ENCODE measurements around the gene DTWD2.

Gene DTWD2

DNA sequence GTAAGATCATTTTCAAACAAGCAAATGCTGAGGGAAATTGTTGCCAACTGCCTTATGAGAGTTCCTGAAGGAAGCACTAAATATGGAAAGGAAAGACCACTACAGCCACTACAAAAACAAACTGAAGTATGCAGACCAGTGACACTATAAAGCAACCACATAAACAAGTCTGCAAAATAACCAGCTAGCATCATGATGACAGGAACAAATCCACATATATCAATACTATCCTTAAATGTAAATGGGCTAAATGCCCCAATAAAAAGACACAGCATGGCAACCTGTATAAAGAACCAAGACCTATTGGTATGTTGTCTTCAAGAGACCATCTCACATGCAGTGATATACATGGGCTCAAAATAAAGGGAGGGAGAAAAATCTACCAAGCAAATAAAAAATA lies 113.2 kb downstream of the DTWD2 start:
- CTCF ChIA-PET: no interaction called here
- POLR2A ChIA-PET: no interaction called here
- TF ChIP-seq SUZ12 (IDR thresholded peaks at IDR 0.05) (no peak), PKNOX1 (IDR thresholded peaks at IDR 0.05) (no peak), HDGF (IDR thresholded peaks at IDR 0.05; ENCODE audit: borderline replicate concordance) (no peak), BHLHE40 (IDR thresholded peaks at IDR 0.05; ENCODE audit: borderline replicate concordance) (no peak), ELF4 (IDR thresholded peaks at IDR 0.05) (no peak), FOXM1 (IDR thresholded peaks at IDR 0.05; ENCODE audit: borderline replicate concordance) (no peak), FOXA1 (IDR thresholded peaks at IDR 0.05) (no peak)
- no peak for DNase-seq (ENCODE audit: extremely low spot score)

DNA sequence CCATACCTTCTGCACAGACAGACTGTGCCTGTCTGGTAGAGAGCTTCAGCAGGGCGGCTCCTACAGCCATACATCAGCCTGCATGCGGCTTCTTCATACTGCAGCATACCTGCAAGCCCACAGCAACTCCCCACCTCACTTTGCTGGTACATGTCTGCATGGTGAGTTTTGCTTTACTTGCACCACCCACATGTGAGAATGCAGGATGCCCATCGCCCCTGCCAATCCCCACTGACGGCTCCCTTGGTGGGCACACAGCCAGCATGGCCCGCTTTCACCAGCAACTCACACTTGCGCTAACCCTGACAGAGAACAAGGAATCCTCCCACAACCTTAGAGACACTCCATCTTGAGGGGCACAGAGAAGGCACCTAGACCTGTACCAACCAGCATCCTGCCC lies 114.9 kb downstream of the DTWD2 start:
- TF ChIP-seq NFRKB (IDR thresholded peaks at IDR 0.05) (no peak), ZNF384 (IDR thresholded peaks at IDR 0.05) (no peak), ARNT (IDR thresholded peaks at IDR 0.05) (no peak), LEF1 (IDR thresholded peaks at IDR 0.05; ENCODE audit: borderline replicate concordance) (no peak), L3MBTL2 (conservative IDR thresholded peaks at IDR 0.05) (no peak), FOXK2 (IDR thresholded peaks at IDR 0.05) (no peak), SUZ12 (IDR thresholded peaks at IDR 0.05) (no peak), SP1 (IDR thresholded peaks at IDR 0.05) (no peak), BHLHE40 (IDR thresholded peaks at IDR 0.05; ENCODE audit: borderline replicate concordance) (no peak), TARDBP (IDR thresholded peaks at IDR 0.05) (no peak), PKNOX1 (IDR thresholded peaks at IDR 0.05) (no peak), HDGF (IDR thresholded peaks at IDR 0.05; ENCODE audit: borderline replicate concordance) (no peak), ELF4 (IDR thresholded peaks at IDR 0.05) (no peak), CTBP1 (IDR thresholded peaks at IDR 0.05; ENCODE audit: borderline replicate concordance) (no peak), FOXA1 (IDR thresholded peaks at IDR 0.05) (no peak), FOXM1 (IDR thresholded peaks at IDR 0.05; ENCODE audit: borderline replicate concordance) (no peak)

GRCh38 chr5:118863345-118863744 lies 125.0 kb downstream of the DTWD2 start:
- no peak for DNase-seq (ENCODE audit: extremely low spot score)
- CTCF ChIA-PET: no interaction called here
- TF ChIP-seq LEF1 (IDR thresholded peaks at IDR 0.05; ENCODE audit: borderline replicate concordance) (no peak), ELF4 (IDR thresholded peaks at IDR 0.05) (no peak), NFRKB (IDR thresholded peaks at IDR 0.05) (no peak), ARNT (IDR thresholded peaks at IDR 0.05) (no peak), L3MBTL2 (conservative IDR thresholded peaks at IDR 0.05) (no peak), FOXA1 (IDR thresholded peaks at IDR 0.05) (no peak), ZNF384 (IDR thresholded peaks at IDR 0.05) (no peak), BHLHE40 (IDR thresholded peaks at IDR 0.05; ENCODE audit: borderline replicate concordance) (no peak), CTBP1 (IDR thresholded peaks at IDR 0.05; ENCODE audit: borderline replicate concordance) (no peak), PKNOX1 (IDR thresholded peaks at IDR 0.05) (no peak), FOXK2 (IDR thresholded peaks at IDR 0.05) (no peak), SUZ12 (IDR thresholded peaks at IDR 0.05) (no peak), FOXM1 (IDR thresholded peaks at IDR 0.05; ENCODE audit: borderline replicate concordance) (no peak), SP1 (IDR thresholded peaks at IDR 0.05) (no peak)
- POLR2A ChIA-PET: no interaction called here

More for the DNA sequence above, 114.9 kb downstream of the DTWD2 start:
- POLR2A ChIA-PET: no interaction called here
- CTCF ChIA-PET: no interaction called here
- no peak for DNase-seq (ENCODE audit: extremely low spot score)

DNA sequence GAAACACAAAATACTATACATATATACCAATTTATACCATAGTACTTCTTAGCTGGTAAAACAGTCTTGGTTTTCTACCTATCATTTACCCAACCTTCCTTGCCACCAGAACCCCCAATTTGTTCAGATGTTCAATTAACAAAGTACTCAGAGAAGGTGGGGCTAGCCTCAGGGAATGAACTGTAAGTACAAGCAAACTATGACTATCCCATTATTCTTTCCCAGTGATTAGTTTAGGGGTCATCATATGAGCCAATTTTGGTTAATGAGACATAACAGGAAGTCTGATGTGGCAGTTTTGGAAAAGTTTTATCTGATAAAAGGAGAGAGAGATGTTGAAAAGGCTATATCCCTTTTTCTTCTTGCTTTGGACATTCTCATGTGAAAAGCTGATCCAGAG lies 125.8 kb downstream of the DTWD2 start:
- no peak for DNase-seq (ENCODE audit: extremely low spot score)
- TF ChIP-seq L3MBTL2 (conservative IDR thresholded peaks at IDR 0.05) (no peak), FOXK2 (IDR thresholded peaks at IDR 0.05) (no peak), FOXM1 (IDR thresholded peaks at IDR 0.05; ENCODE audit: borderline replicate concordance) (no peak), PKNOX1 (IDR thresholded peaks at IDR 0.05) (no peak), FOXA1 (IDR thresholded peaks at IDR 0.05) (no peak), HDGF (IDR thresholded peaks at IDR 0.05; ENCODE audit: borderline replicate concordance) (no peak), TARDBP (IDR thresholded peaks at IDR 0.05) (no peak), ZNF384 (IDR thresholded peaks at IDR 0.05) (no peak), CTBP1 (IDR thresholded peaks at IDR 0.05; ENCODE audit: borderline replicate concordance) (no peak), ARNT (IDR thresholded peaks at IDR 0.05) (no peak), SP1 (IDR thresholded peaks at IDR 0.05) (no peak), SUZ12 (IDR thresholded peaks at IDR 0.05) (no peak), BHLHE40 (IDR thresholded peaks at IDR 0.05; ENCODE audit: borderline replicate concordance) (no peak), ELF4 (IDR thresholded peaks at IDR 0.05) (no peak), LEF1 (IDR thresholded peaks at IDR 0.05; ENCODE audit: borderline replicate concordance) (no peak)
- CTCF ChIA-PET: no interaction called here
- POLR2A ChIA-PET: no interaction called here

DNA sequence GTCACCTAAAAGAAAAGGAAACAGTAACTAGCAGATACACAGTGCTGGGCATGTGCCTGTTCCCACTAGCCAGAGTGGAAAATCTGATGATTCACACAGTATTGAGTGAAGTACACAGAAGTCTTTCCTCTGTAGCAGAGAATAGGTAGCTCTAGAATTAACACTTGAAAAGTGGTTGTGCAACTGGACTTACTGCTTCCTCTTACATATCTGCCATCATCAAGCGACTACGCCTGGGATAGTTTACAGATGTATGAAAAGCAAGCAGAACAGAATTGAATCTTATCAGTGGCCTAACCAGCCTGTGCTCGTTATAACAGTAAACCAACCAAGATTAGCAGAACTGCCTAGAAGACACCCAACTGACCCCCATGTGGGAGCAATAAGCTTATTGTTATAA lies 130.6 kb downstream of the DTWD2 start:
- ChIA-PET POLR2A (no interaction called here), CTCF (interaction anchor here (0.6 kb wide), 1 partner anchor 1939 kb away, joined by 7 read pairs; no protein-coding TSS in a partner anchor)
- DNase-seq (ENCODE audit: extremely low spot score): no peak
- TF ChIP-seq FOXA1 (IDR thresholded peaks at IDR 0.05) (no peak), NFRKB (IDR thresholded peaks at IDR 0.05) (no peak), TARDBP (IDR thresholded peaks at IDR 0.05) (no peak), BHLHE40 (IDR thresholded peaks at IDR 0.05; ENCODE audit: borderline replicate concordance) (no peak), ZNF384 (IDR thresholded peaks at IDR 0.05) (no peak), ARNT (IDR thresholded peaks at IDR 0.05) (no peak), L3MBTL2 (conservative IDR thresholded peaks at IDR 0.05) (no peak), SUZ12 (IDR thresholded peaks at IDR 0.05) (no peak), FOXM1 (IDR thresholded peaks at IDR 0.05; ENCODE audit: borderline replicate concordance) (no peak), CTBP1 (IDR thresholded peaks at IDR 0.05; ENCODE audit: borderline replicate concordance) (no peak), SP1 (IDR thresholded peaks at IDR 0.05) (no peak), HDGF (IDR thresholded peaks at IDR 0.05; ENCODE audit: borderline replicate concordance) (no peak)

Measured in HEK293T (cell line).